ENCODE results near the gene IL17REL.

IL17REL gene

GRCh38 chr22:49951986-49952896, 60.3 kb downstream of the IL17REL start:
- no peak overlapping the region for H3K4me3 ChIP-seq (ENCODE audit: low read depth, low read length)
- no peak for TF ChIP-seq CTCF (IDR thresholded peaks at IDR 0.05; ENCODE audit: low read depth, low read length)

GRCh38 chr22:49951678-49951985, 60.9 kb downstream of the IL17REL start:
- TF ChIP-seq CTCF (IDR thresholded peaks at IDR 0.05; ENCODE audit: low read depth, low read length), result no peak
- H3K4me3 ChIP-seq (ENCODE audit: low read depth, low read length), result no peak overlapping the region

- no peak for TF ChIP-seq CTCF (IDR thresholded peaks at IDR 0.05; ENCODE audit: low read depth, low read length)
- no peak overlapping the region for H3K4me3 ChIP-seq (ENCODE audit: low read depth, low read length)
Observed at GRCh38 chr22:49951000-49951677, 61.4 kb downstream of the IL17REL start.

- TF ChIP-seq CTCF (IDR thresholded peaks at IDR 0.05; ENCODE audit: low read depth, low read length), result no peak
- no peak overlapping the region for H3K4me3 ChIP-seq (ENCODE audit: low read depth, low read length)
Observed at GRCh38 chr22:49950396-49950994, 62.1 kb downstream of the IL17REL start.

GRCh38 chr22:49949914-49950292, 62.7 kb downstream of the IL17REL start:
- no peak for TF ChIP-seq CTCF (IDR thresholded peaks at IDR 0.05; ENCODE audit: low read depth, low read length)
- no peak overlapping the region for H3K4me3 ChIP-seq (ENCODE audit: low read depth, low read length)

GRCh38 chr22:49948958-49949913, 63.3 kb downstream of the IL17REL start:
- H3K4me3 ChIP-seq (ENCODE audit: low read depth, low read length), result no peak overlapping the region
- no peak for TF ChIP-seq CTCF (IDR thresholded peaks at IDR 0.05; ENCODE audit: low read depth, low read length)

Data from WI38 (cell line).